ENCODE measurements around the gene ACSF3.

GRCh38 chr16:89138843-89139520 lies 45.3 kb downstream of the ACSF3 start:
- TF ChIP-seq CTCF (IDR thresholded peaks at IDR 0.05 in 4 of 5, conservative IDR thresholded peaks at IDR 0.05 in 1 of 5) (no peak), POLR2A (IDR thresholded peaks at IDR 0.05) (no peak)

All from gastrocnemius medialis (tissue), 4 donors.